ENCODE data around the gene HSPA2.
A peak's percentile ranks its signal among the peaks of the same experiment; 100 is the strongest.
"Not testable (repeated sequence)": the region's sequence is repeated elsewhere in the genome, so short reads cannot be mapped to it uniquely, and the experiment has no call there.

The HSPA2 gene

DNA sequence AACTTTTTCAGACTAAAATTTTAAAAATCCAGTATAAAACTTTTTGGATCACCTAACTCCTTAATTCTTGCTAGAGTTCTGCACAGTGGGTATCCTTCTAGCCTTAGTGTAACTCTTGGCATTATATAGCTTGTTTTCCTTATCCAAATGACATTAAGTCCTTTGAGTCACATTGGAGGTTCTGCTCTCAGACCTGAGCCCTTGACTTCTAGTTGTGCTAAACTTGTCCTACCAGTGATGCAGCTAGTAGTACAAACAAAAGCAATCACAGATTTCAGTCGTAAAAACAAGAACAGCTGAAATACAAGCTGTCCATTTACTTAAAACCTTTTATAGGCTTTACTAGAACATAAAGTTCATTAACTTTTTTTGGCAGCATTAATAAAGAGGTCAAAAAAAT lies 25.5 kb upstream of the HSPA2 start:
- DNase-seq, result no peak

DNA sequence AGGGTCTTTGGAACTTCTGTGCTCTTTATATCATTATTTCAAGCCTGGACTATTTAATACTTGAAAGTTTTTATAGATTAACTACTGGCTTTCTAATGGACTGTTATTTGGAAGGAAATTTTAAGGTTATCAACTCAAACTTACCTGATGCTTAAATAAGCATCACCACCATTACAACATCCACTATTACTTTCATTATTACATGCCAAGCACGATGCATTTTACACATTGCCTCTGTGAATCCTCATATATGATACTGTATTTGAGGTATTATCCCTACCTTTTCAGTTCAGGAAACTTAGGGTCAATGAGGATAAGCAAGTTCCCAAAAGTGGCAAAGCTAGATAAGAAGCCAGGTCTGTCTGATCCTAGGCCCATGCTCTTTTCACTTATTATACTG lies 23.6 kb upstream of the HSPA2 start:
- DNase-seq, result no peak

DNA sequence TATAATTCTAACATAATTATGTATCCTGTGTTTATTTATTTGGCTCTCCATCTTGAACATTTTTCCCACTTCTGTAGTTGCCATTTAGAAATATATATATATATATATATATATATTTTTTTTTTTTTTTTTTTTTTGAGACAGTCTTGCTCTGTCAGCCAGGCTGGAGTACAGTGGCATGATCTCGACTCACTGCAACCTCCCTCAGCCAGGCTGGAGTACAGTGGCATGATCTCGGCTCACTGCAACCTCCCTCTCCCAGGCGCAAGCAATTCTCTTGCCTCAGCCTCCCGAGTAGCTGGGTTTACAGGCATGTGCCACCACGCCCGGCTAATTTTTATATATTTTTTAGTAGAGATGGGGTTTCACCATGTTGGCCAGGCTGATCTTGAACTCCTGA lies 22.9 kb upstream of the HSPA2 start:
- DNase-seq, result not testable (repeated sequence)

DNA sequence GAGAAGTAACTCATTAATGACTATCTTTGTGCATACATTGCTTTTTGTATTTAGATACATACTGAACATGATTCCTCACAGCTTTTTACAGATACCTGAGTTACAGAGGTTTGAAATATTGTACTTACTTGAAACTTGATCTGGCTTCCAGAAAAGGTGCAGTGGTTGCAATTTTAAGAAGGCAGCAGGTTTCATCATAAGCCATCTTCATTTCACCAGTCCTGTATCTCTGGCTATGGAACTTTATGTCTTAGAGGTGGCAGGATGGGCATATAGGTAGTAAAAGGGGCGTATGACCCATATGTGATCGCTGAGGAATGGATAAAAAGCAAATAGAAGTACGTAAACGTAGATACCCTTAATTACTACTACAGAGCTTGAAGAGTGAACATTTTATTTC lies 22.3 kb upstream of the HSPA2 start:
- peak; percentile 28 for DNase-seq

DNA sequence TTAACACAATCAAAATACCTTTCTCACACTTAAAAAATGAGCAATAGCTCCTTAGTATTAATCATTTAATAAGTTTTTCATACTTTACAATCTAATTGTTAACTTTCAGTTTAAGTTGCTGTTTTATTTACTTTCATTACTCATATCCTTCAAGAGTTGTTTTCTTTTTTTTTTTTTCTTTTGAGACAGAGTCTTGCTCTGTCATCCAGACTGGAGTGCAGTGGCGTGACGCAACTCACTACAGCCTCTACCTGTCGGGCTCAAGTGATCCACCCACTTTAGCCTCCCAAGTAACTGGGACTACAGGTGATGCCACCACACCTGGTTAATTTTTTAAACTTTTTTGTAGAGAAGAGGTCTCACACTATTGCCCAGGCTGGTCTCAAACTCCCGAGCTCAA lies 19.8 kb upstream of the HSPA2 start:
- DNase-seq, result no peak

DNA sequence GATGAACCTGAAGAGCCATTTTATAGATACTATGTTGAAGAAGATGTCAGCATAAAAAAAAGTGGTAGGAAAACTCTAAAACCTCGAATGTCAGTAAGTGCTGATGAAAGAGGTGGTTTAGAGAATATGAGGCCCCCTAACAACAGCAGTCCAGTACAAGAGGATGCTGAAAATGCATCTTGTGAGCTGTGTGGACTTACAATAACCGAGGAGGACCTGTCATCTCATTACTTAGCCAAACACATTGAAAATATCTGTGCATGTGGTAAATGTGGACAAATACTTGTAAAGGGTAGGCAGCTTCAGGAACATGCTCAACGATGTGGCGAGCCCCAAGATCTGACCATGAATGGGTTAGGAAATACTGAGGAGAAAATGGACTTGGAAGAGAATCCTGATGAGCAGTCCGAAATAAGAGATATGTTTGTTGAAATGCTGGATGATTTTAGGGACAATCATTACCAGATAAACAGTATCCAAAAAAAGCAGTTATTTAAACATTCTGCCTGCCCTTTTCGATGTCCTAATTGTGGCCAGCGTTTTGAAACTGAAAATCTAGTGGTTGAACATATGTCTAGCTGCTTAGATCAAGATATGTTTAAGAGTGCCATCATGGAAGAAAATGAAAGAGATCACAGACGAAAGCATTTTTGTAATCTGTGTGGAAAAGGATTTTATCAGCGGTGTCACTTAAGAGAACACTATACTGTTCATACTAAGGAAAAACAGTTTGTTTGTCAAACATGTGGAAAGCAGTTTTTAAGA lies 17.8 kb upstream of the HSPA2 start:
- DNase-seq, result no peak

DNA sequence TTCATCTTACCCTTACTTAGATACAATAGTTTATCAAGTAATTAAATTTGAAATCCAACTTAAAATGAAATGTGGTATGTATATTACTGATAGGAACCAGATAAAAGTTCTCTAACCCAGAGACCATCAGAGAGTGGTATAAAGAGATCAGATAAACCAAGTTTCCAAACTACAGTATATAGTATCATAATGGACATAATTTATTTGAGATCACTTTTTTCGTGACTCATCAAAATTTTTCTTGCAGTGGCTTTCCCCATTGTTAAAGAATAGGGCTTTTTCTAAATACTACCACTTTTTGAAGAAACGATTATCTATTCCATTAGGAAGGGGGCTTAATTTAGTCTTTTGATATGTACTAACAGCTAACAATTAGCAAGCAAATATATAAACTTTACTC lies 15.2 kb upstream of the HSPA2 start:
- DNase-seq, result no peak

DNA sequence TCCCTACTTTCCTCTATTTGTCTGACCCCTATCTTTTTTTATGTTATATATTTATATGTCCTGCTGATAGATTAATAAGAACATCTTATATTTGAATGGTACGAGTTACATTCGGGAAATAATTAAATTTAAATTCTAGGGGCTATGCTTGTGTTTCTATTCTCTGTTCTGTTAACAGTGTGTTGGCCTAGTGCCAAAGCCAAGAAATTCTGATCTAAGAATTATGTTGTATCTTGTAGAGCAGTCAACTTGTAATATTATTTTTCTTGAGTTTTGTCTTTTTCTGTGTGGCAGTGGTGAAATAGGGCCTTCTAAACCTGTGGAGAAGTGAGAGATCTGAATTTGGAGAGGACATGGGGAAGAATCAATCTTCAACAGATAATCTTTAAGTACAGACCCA lies 9.0 kb upstream of the HSPA2 start:
- DNase-seq, result no peak

DNA sequence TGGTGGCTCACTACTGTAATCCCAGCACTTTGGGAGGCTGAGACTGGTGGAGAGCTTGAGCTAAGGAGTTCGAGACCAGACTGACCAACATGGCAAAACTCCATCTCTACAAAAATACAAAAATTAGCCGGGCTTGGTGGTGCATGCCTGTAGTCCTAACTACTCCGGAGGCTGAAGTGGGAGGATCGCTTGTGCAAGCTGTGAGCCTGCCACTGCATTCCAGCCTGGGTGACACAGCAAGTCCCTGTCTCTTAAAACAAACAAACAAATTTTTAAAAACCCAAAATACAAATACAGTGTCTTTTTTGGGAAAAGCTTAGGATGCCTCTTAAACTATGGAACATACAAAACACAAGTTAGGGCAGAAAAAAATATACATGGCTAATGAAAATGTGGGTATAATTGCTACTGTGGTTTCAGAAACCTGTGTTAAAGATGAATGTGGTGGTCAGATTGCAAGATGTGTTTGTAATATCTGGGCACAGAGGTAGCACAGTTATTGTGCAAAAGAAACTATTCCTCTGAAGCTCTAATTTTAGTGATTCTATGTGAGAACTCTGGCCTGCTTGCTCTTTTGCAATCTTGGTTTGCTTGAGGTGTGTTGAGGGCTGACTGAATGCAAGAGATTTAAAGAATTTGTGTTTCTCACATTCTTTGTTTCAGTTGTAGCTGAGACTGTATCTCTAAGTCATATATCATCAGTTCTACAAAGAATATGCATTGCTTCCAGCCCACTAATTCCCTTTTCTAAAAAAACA lies 3.9 kb upstream of the HSPA2 start:
- DNase-seq, result no peak

DNA sequence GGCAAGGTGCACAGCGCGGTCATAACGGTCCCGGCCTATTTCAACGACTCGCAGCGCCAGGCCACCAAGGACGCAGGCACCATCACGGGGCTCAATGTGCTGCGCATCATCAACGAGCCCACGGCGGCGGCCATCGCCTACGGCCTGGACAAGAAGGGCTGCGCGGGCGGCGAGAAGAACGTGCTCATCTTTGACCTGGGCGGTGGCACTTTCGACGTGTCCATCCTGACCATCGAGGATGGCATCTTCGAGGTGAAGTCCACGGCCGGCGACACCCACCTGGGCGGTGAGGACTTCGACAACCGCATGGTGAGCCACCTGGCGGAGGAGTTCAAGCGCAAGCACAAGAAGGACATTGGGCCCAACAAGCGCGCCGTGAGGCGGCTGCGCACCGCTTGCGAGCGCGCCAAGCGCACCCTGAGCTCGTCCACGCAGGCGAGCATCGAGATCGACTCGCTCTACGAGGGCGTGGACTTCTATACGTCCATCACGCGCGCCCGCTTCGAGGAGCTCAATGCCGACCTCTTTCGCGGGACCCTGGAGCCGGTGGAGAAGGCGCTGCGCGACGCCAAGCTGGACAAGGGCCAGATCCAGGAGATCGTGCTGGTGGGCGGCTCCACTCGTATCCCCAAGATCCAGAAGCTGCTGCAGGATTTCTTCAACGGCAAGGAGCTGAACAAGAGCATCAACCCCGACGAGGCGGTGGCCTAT lies 875 bp downstream of the HSPA2 start:
- DNase-seq, result no peak

DNA sequence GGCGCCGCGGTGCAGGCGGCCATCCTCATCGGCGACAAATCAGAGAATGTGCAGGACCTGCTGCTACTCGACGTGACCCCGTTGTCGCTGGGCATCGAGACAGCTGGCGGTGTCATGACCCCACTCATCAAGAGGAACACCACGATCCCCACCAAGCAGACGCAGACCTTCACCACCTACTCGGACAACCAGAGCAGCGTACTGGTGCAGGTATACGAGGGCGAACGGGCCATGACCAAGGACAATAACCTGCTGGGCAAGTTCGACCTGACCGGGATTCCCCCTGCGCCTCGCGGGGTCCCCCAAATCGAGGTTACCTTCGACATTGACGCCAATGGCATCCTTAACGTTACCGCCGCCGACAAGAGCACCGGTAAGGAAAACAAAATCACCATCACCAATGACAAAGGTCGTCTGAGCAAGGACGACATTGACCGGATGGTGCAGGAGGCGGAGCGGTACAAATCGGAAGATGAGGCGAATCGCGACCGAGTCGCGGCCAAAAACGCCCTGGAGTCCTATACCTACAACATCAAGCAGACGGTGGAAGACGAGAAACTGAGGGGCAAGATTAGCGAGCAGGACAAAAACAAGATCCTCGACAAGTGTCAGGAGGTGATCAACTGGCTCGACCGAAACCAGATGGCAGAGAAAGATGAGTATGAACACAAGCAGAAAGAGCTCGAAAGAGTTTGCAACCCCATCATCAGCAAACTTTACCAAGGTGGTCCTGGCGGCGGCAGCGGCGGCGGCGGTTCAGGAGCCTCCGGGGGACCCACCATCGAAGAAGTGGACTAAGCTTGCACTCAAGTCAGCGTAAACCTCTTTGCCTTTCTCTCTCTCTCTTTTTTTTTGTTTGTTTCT lies 1.7 kb downstream of the HSPA2 start:
- DNase-seq, result no peak

DNA sequence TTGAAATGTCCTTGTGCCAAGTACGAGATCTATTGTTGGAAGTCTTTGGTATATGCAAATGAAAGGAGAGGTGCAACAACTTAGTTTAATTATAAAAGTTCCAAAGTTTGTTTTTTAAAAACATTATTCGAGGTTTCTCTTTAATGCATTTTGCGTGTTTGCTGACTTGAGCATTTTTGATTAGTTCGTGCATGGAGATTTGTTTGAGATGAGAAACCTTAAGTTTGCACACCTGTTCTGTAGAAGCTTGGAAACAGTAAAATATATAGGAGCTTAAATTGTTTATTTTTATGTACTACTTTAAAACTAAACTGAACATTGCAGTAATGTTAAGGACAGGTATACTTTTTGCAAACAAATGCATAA lies 2.3 kb downstream of the HSPA2 start:
- DNase-seq, result no peak

DNA sequence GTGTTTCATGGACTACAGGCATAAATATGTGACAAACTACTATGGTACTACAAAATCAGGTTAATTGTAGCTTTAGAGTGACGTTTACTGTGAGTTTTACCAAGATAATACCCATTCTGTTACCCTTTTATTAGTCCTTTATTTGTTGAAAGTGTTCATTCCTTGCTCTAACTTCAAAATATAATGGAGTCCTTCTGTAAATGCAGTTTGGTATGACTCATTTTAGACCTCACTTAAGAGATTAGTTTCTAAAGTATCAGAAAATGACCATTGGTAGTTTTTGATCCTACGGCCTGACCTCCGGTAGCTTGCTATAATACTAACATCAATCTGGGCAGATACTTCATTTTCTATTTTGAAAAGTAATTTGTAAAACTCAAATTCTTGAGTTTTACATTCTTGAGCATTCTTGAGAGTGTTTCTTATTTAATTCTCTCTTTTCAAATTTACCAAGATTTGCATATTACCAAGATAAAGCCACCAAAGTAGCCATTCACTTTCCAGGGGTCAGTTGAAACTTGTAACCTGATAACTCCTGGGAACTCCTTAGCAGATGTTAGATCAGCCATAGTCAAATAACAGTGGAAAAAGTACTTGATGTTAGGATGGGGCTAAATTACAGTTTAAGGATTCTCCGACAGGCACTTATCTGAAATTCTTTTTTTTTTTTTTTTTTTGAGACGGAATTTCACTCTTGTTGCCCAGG lies 4.2 kb downstream of the HSPA2 start:
- DNase-seq, result no peak

DNA sequence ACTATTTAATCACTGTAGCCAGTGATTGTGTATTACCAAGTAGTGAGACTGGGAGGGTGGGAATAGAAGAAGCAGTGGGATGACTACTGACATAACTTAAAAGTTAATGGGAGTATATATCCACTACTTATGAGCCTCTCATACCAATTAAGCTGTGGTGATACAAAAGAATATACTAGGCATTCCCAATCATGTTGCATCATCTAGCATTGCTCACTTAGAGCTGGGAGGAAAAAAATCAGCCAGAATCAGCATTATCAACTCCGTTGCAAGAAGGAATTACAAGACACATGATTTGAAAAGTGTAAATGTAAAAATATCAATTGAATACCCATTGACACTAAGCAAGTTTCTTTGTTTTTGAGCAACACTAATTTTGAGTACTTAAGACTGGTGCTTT lies 8.5 kb downstream of the HSPA2 start:
- DNase-seq, result no peak

DNA sequence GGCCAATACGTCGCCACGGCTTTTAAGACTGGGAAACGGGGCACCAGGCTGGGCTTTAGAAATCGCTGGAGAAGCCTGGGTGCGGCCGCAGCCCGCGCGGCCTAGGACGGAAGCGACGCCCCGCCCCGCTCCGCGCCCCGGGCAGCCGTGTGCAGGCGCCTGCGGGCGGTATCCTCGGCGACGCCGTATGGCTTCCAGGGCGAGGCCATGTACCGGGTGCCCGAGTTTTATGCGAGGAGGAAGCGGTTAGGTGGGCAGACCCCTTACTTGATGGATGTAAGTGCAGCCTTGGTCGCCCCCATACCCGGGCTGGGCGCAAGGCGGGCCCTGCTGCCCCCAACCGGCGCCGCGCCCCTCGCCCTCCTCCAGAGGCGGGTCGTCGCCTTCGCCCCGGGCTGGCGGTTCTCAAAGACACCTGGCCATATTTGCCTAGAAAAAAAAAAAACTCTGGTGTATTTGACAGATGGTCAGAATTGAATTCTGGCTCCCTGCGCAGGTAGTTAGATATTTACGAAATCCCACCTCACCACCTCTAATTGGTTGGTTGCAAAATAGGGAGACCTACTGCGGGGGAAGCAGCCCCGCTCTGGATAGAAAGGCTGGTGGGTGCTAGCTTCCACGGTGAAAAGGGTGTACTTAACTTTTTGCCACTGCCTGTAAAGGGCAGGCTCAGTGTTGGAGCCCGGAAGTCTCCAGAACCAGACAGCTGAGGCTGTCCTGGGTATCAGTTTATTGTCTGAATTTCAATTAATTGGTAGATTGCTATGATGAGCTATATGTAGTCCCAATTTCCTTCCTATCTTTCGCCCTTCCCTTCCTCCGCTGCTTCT lies 9.5 kb downstream of the HSPA2 start, which contains the start of gene PPP1R36:
PPP1R36 (plus strand) TSS at position 171 of the 830 bp plus-strand sequence; CDS start at position 208, 37 bp downstream.
- DNase-seq, result peak; percentile 98

DNA sequence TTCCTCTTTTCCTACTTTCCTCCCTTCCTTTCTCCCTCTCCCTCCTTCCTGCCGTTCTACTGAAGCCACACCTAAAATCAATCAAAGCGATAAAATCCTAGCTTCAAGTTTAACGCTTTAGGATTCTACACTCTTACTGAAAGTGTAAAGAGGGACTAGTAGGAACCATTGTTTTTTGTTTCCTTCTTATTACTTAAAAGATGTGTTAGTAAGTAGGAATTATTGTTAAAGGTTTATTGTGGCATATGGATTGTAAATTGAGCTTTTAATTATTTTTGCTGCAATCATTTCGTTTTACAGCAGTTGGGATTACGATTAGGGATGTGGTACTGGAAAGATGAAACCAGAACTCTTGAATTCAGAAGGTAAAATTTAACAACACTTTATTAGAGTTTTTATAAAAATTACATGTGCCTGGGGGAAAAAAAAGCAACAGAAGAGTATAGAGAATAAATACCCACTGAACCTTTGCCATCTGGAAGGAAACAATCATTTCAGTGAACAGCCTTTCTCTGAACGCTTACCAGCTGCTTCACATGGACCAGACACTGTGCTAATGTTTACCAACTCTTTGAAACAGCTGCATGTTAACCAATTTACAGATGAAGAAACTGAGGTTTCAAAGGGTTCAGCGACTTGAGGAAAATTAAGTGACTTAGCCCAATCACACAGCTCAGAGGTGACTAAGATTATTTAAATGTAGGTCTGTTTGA lies 10.2 kb downstream of the HSPA2 start:
- peak; percentile 92 for DNase-seq

DNA sequence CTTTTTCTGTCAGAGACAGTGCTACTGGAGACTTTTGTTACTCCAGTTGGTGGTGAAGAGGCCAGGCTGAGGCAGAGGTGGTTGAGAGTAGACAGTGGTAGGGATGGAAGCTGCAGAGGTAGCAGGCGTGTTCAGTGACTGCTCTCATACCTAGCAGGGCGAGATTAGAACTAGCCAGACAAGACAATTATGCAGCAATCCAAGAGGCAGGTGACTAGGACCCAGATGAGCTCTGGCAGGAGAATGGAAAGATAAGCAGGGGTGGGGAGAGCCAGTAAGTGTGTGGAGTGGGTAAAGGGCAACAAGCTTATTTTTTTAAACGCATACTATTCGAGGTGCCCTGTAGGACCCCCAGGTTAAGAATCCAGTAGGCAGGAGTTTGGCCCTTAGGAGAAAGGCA lies 14.0 kb downstream of the HSPA2 start:
- no peak for DNase-seq

DNA sequence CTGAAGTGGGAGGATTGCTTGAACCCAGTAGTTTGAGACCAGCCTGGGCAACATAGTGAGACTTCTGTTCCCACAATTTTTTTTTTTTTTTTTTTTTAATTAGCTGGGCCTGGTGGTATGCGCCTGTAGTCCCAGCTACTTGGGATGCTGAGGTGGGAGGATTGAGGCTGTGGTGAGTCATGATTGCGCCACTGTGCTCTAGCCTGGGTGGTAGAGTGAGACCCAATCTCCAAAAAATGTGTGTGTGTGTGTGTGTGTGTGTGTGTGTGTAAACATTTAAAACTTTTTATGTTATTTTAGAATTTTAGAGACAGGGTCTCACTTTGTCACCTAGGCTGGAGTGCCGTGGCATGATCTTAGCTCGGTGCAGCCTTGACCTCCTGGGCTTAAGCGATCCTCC lies 16.0 kb downstream of the HSPA2 start:
- no peak for DNase-seq

DNA sequence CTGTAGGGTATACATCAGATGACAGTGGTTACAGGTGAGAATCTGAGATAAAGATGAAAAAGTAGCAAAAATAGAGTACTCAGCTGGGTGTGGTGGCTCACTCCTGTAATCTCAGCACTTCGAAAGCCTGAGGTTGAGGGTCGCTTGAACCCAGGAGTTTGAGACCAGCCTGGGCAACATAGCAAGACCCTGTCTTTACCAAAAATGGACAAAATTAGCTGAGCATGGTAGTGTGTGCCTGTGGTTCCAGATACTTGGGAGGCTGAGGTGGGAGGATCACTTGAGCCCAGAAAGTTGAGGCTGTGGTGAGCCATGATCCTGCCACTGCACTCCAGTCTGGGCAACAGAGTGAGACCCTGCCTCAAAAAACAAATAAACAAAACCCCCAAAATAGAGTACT lies 17.7 kb downstream of the HSPA2 start:
- not testable (repeated sequence) for DNase-seq

DNA sequence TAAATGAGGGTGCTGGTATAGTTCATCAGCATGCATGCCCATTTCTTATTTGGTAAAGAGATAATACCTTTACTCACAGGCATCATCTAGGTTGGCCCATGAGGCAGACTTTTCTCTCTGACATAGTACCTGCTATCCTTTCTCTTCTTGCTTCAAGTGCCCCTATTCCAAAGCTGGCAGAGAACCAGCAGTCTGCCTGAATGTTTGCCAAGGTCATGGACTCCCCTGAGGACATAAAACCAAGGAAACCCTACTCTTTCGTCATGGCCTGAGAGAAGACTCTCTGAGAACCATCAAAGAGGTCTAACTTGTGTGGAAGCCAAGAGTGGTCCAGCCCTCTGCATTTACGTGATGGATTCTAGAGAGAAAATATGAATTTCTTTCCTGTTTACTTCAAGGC lies 21.1 kb downstream of the HSPA2 start:
- DNase-seq, result peak; percentile 40

DNA sequence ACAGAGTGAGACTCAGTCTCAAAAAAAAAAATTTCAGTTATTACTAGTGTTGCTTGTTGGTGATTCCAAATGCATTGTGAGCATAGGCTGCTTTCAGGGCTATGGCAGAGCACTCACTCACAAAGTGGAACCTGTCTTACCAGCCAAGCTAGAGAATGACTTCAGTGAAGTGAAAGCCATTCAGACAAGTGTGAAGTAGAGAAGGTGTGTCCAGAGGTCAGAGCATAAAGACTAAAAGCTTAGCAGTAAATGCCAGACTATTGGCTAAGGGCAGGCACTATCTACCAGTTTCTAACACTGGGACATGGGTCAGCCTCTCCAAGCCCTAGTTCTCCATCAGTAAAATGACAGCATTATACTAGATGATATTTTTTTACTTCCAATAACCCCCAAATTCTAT lies 21.9 kb downstream of the HSPA2 start:
- no peak for DNase-seq
